SIG-M5 treated with dmso at 0.1 percent for 504 hours (cell line): ENCODE results near the gene GRN.
"Not testable (repeated sequence)": the region's sequence is repeated elsewhere in the genome, so short reads cannot be mapped to it uniquely, and the experiment has no call there.

Experiments used
- DNase-seq: peaks from one replicate; lab custom pipeline; 2025; ENCODE audit not compliant: unreplicated experiment; lab: John Stamatoyannopoulos, UW

Gene GRN

GRCh38 chr17:44380767-44381166 is 35.7 kb downstream of the GRN start:
- no peak for DNase-seq

GRCh38 chr17:44381810-44382305 is 36.8 kb downstream of the GRN start:
- DNase-seq: no peak

- no peak for DNase-seq
Observed at GRCh38 chr17:44382917-44383316, 37.8 kb downstream of the GRN start.

- no peak for DNase-seq
Observed at GRCh38 chr17:44383363-44383762, 38.3 kb downstream of the GRN start.

- no peak for DNase-seq
Observed at GRCh38 chr17:44383861-44384260, 38.8 kb downstream of the GRN start.

- DNase-seq: no peak
Observed at GRCh38 chr17:44384281-44384822, 39.2 kb downstream of the GRN start.

GRCh38 chr17:44384823-44385286 is 39.8 kb downstream of the GRN start:
- DNase-seq: no peak

GRCh38 chr17:44385287-44386181 is 40.4 kb downstream of the GRN start:
- peak; percentile 82 for DNase-seq

GRCh38 chr17:44386182-44386525 is 41.1 kb downstream of the GRN start:
- DNase-seq: no peak

GRCh38 chr17:44387804-44388203 is 42.7 kb downstream of the GRN start:
- no peak for DNase-seq

- no peak for DNase-seq
Observed at GRCh38 chr17:44389281-44389680, 44.2 kb downstream of the GRN start, which contains the start of gene ITGA2B. Gene ITGA2B, minus strand, starts transcription at chr17:44389649. Its CDS starts 176 bp downstream, at chr17:44389473.

- DNase-seq: peak; percentile 75
Observed at GRCh38 chr17:44389723-44390202, 44.7 kb downstream of the GRN start.

GRCh38 chr17:44390250-44390870 is 45.3 kb downstream of the GRN start:
- DNase-seq: no peak

GRCh38 chr17:44394112-44394511 is 49.0 kb downstream of the GRN start:
- DNase-seq: not testable (repeated sequence)

- DNase-seq: no peak
Observed at GRCh38 chr17:44394833-44395232, 49.7 kb downstream of the GRN start.

- no peak for DNase-seq
Observed at GRCh38 chr17:44396946-44397345, 51.8 kb downstream of the GRN start.

GRCh38 chr17:44397479-44398440 is 52.7 kb downstream of the GRN start:
- no peak for DNase-seq

GRCh38 chr17:44398692-44399691 is 53.9 kb downstream of the GRN start:
- no peak for DNase-seq

- peak; percentile 33 for DNase-seq
Observed at GRCh38 chr17:44400226-44400847, 55.2 kb downstream of the GRN start.
